Stimulated activated CD8-positive, alpha-beta memory T cell treated with anti-CD3 and anti-CD28 coated beads, Interleukin-4, amount 100 ng/mL, for 24 hours (primary cell): Measurements from ENCODE around the gene CNST.
A peak's percentile ranks its signal among the peaks of the same experiment; 100 is the strongest.
"Not testable (repeated sequence)": the region's sequence is repeated elsewhere in the genome, so short reads cannot be mapped to it uniquely, and the experiment has no call there.

Experiments used
- DNase-seq: peaks from one replicate; pipeline ENCODE4 v3.0.0-alpha.2; 2020; ENCODE audit warnings: low read depth

The CNST gene

DNA sequence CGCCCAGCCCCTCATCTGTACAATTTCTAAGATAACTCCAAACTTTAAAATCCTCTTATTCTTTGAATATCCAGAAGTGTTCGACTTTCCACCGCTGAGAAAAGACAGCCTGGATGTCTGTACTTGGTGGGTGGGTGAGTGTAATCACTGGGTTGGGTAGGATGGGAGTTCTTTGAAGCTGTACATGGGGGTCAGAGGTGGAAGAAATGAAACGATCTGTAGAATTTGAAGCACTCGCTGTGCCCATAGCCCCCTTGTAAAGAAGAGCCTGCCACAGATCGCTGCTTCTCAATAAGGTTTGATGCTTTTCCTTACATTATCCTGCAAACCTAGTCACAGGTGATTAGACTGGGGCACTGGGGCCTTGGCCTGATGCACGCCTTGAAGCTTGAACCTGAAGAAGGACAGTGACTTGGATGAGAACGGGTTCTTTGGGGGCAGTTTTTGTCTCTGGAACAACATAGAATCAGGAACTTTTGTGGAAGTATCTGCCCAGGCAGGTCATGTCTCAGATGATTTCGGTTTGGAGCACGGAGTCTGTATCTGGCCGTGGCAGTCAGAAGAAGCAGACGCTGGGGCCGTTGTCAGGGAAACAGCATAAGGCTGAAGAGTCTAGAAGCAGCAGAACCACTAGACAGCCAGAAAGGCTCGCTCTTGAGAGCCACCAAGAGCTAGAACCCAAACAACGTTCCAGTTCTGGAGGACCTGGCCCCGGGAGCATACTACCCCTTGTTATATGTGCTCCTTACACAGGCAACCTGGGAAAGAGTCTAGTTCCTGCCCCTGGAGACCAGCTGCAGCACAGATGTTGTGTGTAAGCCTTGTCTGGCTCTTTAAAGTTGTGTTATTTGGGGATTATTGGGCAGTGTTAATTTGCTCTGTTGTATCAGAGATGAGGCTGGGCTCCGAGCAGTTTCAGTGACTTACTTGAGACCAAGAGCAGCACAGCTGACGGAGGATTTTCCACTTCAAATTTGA is 112.8 kb downstream of the CNST start:
- DNase-seq, result no peak

- no peak for DNase-seq
Measured at GRCh38 chr1:246679794-246680177, 113.5 kb downstream of the CNST start.

- no peak for DNase-seq
Measured at GRCh38 chr1:246680190-246680589, 113.9 kb downstream of the CNST start.

DNA sequence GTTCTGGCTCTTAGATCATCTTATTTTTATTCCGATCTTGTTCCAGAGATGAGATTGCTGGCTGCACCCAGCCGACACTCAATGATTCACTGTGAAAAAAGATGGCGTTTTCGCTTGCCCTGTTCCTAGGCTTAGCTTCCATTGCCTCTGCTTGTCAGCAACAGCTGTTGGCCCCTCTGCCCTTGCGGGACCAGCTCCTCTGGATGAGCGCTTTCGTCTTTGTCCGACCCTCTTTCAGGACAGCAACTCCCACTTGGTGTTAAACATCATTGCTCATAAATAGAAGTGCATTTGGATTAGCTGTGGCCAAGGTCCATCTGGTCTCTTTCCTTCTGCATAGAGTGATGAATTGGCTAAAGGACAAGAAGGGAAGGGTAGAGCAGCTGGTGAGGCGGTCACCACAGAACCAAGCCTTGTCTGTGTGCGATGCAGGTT is 114.5 kb downstream of the CNST start:
- no peak for DNase-seq

DNA sequence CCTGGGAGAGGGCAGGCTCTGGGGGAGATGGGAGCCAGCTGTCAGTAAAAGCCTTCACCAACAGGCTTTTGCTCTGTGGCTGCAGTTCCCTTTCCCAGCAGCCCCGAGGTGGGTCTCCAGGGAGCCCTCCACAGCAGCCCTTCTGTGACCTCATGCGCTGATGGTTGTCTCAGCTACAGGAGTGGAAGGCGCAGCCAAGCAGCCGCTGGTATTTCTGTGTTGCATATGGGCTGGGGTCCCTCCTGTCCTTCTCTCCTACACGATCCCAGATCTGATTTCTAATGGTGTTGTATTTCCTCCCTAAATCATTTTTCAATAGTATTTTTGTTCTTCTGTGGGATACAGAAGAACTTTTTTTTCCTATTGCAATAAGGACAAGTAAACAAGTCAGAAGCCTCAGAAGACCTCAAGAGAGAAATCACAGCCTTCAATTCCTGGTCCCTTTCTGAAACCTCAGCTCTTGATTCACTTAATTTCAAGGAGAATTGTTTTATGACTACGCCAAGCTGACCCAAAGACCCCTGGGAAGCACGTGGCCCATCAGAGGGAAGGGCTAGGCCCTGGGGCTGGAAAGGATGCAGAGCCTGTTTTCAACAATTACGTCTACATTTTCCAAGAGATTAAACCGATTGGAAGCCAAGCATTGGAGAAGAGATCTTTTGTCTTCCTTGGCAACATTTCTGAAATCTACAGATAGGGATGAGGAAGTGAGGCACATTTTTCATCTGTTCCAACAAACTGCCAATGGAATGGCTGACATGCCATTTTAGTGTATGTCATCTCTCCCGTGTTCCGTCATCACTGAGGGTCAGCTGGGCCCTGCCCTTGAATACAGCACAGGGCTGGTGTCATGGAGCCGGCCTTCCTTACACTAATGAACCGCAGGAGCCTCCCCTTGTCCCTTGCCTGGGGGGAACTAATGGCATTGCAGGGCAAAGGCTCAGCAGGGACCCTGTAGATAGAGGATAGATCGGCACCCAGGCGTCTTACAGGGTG is 115.9 kb downstream of the CNST start:
- no peak for DNase-seq

DNA sequence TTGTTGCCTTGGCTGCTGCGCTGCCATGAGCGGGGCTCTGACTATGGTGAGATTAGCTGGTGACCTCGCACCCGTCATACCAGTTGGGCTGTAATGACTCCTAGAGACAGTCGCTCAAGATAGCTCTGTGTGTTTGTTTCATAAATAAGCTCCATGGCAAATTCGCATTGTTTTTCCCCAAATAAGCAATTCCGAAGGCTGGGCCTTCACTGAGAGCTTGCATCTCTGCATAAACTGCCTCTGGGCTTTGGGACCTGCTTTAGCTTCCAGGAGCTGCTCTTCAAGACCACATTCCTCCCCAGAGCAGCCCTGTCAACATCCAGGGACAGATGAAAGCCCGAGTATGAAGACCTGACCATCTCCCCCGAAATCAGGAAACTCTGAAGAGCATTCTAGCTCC is 117.3 kb downstream of the CNST start:
- DNase-seq, result no peak

GRCh38 chr1:246687002-246687401 is 120.7 kb downstream of the CNST start:
- no peak for DNase-seq

DNA sequence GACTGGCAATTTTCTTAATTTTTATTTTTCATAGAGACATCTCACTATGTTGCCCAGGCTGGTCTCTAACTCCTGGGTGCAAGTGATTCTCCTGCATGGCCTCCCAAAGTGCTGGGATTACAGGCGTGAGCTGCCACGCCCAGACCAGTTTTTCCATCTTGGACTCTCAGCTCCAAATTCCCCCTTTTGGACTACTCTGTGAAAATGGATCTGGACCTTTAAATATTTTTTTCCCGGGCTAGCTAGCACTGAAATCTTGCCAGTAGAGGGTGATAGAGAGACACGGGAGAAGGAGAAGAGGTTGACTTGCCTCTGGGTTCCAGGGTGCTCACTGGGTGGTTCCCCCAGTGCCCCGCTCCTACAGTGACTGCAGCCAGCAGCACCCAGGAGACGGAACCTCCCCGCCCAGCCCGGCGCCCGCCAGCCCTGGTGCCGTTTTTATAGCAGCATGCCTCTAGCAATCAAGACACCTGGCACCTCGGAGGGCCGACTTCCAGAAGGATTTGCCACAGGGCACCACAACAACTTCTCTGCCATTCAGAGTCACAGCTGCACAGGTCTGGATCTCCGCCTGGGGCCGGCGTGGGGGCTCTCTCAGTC is 123.3 kb downstream of the CNST start:
- DNase-seq, result no peak

GRCh38 chr1:246690100-246690499 is 123.8 kb downstream of the CNST start:
- DNase-seq, result no peak

DNA sequence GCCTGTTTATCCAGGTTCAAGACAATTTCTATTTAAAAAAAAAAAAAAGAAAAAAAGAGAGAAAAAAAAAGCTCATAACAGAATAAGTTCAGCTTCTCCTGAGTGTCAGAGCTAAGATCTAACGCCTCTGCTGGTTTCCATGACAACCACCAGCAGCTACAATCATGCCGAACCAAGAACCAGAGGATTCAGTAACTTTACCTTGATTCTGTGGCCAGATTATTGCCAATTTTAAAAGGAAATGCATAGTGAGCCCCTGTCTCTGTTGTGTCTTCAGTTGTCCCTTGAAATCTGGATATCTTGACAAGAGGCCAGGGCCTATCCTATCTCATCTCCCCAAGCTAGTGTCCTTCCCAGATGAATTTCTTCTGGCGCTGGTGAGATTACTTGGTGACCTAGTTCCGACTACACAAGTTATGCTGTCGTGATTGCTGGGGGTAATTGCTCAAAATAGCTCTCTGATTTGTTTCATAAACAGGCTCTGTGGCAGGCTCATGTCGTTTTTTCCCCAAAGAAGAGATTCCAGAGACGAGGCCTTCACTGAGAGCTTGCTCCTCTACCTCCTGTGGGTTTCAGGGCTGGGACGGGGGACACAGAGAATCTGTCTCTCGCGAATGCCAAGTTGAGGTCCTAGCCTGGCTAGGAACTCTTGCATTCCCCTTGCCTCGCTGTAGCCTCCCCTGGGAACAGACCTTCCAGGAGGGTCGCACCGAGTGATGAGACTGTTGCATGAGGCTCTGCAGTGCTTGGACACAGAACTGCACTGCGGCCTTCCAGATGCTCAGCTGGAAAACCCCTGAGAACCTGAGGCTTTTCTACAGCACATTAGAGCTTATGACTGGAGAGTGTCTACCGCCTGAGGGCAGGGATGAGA is 125.6 kb downstream of the CNST start:
- DNase-seq, result no peak

DNA sequence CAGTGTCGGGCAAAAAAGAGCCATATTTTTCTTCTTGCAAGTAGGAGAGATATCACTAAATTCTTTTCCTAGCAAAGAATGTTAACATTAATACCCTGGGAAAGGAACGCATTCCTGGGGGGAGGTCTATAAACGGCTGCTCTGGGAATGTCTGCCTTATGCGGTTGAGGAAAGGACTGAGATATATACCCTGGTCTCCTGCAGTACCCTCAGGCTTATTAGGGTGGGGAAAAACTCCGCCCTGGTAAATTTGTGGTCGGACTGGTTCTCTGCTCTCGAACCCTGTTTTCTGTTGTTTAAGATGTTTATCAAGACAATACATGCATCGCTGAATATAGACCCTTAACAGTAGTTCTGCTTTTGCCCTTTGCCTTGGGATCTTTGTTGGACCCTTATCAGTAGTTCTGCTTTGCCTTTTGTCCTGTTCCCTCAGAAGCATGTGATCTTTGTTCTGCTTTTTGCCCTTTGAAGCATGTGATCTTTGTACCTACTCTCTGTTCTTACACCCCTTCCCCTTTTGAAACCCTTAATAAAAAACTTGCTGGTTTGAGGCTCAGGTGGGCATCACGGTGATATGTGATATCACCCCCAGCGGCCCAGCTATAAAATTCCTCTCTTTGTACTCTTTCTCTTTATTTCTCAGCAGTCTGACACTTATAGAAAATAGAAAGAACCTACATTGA is 128.1 kb downstream of the CNST start:
- not testable (repeated sequence) for DNase-seq

- no peak for DNase-seq
Measured at GRCh38 chr1:246695136-246695535, 128.9 kb downstream of the CNST start.

GRCh38 chr1:246695666-246696065 is 129.4 kb downstream of the CNST start:
- no peak for DNase-seq

DNA sequence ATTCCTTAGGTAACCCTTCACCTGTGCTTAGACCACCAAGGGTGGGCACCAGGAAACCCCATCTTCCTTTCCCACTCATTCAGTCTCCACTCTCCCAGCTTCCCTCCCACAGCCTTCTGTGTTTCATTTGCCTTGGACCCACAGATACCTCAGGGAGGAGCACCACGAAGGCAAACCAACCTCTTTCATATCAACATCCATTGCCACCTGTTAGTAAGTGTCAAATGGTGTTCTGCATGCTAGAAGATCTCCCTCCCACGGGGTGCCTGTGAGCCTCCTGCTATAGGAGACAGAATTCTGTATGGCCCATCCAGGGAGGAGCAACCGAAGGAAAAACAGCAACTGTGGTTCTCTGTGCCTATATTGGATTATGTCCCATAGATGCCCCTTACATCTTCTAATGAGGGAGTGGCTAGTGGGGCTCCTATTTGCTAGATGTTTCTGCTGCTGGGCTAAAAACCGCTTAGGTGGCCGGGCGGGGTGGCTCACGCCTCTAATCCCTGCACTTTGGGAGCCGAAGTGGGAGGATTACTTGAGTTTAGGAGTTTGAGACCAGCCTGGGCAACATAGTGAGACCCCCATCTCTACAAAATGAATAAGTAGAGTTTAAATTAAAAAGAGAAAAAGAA is 132.3 kb downstream of the CNST start:
- DNase-seq, result no peak

DNA sequence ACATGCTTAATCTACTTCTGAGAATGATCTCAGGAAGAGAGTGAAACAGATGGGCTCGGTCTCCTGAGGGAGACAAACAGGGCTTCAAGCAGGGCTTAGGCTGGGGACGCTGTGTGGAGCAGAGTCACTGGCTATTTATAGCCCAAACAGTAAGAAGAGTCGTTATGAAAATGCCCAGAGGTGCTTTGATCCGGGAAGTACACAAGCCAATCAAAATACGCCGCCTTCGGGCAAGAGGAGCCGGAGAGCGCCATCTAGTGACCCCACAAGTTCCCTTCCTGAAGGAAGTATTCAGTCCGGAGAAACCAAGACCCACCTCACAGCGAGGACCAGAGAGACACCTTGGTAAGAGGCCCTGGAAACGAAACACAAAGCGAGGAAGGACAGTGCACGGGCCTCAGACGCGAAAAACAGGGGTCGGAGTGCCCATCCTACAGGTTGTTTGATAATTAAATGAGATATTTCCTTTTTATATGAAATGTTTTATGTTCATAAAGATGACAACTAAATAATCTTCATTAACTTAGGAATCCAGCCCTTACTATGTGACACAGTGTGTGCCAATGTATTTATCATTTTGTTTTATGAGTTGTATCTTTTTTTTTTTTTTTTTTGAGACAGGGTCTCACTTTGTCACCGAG is 133.0 kb downstream of the CNST start:
- peak; percentile 57 for DNase-seq

GRCh38 chr1:246703581-246703980 is 137.3 kb downstream of the CNST start:
- no peak for DNase-seq

DNA sequence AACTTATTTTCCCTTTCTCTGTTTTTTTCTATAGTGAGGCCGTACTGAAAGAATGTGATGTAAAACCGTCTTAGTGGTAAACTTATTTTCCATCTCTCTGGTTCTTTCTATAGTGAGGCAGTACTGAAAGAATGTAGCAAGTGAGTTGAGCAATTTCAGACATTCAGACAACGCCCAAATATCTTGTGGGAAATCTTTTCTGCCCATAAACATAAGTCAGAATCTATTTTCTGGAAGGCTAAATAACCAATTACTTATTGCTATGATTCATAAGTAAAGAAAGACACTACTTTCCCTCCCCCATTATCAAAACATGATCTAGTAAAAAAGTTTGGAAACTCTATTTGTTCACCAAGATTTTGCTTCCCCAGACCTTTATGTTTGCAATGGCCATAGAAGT is 139.1 kb downstream of the CNST start:
- DNase-seq, result no peak

DNA sequence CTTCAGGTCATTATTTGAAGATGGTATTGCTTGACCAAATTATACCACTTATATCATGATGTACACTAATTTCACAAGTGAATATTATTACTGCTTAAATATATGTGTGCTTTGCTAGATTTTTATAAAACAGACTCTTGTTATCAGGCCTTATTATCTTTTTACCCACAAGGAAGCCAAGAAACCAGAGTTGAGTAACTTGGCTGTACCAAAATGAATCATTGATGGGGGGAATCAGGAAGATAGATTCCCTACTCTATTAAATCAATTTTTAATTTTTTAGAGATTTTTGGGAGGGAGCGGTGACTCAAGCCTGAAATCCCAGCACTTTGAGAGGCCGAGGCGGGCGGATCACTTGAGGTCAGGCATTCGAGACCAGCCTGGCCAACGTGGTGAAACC is 141.9 kb downstream of the CNST start:
- DNase-seq, result no peak

- DNase-seq, result no peak
Measured at GRCh38 chr1:246709196-246709595, 142.9 kb downstream of the CNST start.

DNA sequence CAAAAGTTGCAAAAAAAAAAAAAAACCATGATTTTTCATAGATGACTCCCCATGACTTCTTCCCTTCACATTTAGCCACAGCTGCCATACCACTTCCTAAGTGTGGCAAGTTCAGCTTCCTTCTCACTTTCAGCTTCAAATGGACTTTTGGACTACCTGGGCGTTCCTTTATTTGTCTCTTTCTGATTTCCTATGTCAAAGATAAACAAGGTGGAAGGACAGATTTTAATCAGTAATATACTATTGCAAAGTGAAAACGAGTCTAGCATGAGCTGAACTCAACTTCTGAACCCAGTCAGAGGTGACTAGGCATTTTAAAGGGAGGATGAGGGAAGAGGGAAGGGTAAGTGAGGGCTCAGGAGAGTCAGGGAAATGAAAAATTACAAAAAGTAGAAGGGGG is 143.6 kb downstream of the CNST start:
- no peak for DNase-seq
